GM21528 (cell line): Measurements from ENCODE around the gene DYNLL2.
"Not testable (repeated sequence)": the region's sequence is repeated elsewhere in the genome, so short reads cannot be mapped to it uniquely, and the experiment has no call there.

Experiments
- ATAC-seq: cut with Tn5 transposase; IDR thresholded peaks from one replicate; pipeline ENCODE4 v1.9.1; 2021; ENCODE audit warnings: mild to moderate bottlenecking, moderate library complexity; ENCODE audit not compliant: unreplicated experiment, low FRiP score

Gene DYNLL2

GRCh38 chr17:58082870-58083490 is at the start of gene DYNLL2:
Gene DYNLL2, plus strand, starts transcription at chr17:58083419. Its CDS starts 3,672 bp downstream, at chr17:58087091.
- ATAC-seq, result peak; percentile 59

- no peak for ATAC-seq
Observed at GRCh38 chr17:58039975-58040374, 43.2 kb upstream of the DYNLL2 start.

- no peak for ATAC-seq
Observed at GRCh38 chr17:58040386-58040785, 42.8 kb upstream of the DYNLL2 start.

- ATAC-seq, result no peak
Observed at GRCh38 chr17:58041161-58041560, 42.1 kb upstream of the DYNLL2 start.

DNA sequence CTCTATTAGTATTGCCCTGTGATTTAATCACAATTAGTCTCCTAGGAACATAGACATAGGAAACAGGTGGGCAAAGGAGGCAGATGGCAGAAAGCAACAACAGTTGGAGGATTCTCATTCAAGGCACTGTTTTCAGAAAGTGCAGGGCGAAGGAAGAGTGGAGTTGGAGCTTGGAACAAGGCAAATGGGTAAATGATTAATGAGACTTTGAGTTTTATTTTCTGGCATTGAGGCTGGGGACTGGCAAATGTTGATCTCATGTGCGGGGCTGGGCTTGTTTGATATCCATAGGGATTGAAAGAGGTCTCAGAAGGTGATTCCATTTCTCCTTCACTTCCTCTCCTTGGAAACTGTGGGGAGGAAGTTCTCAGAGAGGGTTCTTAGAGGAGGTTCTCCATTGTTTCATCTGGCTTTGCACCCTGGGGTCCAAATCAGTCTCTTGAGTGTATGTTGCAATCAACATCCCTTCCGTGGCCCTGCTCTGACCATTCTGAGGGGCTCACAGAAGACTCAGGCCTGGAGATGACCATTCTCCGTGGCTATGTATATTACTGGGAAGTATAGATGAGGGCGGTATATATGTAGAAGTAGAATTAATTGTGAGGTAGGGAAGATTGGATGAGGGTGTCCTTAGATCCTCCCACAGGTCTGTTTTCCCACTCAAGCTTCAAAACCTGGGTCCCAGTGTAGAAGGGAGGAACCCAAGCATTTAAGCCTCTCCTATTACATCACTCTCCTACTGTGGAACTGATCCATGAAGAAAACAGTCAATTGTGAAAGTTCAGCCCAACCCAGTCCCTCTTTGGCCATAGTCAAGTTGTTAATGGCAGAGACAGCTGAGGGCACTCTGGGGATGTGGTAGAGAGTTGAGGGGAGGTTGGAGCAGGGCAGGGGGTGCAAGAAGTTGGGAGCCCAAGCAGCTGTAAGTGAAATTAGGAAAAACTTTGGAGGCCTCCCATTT is 39.7 kb upstream of the DYNLL2 start:
- ATAC-seq, result no peak

GRCh38 chr17:58044256-58044655 is 39.0 kb upstream of the DYNLL2 start:
- not testable (repeated sequence) for ATAC-seq

DNA sequence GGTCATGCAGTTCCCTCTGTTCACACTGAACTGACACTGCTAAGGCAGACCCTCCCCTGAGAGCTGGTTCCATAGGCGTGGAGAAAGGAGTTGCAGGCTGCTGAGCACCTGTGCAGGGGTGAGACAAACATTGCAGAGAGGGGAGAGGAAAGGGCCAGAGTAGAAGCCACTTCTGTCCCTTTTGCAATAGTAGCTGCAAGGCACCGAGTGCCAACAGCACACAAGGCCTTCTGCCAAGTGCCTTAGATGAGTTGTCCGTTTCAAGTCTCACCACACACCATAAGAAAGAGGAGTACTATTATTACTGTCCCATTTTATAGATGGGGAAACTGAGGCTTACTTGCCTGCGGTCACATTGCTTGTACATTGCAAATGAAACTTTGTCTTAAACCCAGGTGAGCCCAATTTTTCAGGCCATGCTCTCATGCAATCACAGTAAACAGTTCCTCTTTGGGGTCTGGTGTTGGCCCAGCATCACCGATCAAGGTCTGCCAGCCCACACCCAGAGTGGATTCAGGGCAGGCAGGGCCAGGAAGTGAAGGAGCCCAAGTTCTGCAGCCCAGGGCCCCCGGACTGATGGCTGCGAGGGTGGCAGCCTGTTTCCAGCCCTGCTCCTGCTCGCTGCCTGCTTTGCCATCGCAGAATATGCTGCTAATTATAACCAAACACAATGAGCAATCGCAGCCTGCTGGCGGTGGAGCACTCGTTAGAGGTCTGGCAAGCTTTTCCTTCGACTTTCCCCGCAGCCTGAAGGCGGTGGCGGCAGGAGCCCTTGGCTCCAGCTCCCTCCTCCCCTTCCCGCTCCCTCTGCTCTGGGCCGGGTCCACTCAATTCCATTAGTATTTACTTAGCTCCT is 36.8 kb upstream of the DYNLL2 start:
- ATAC-seq, result no peak

GRCh38 chr17:58047376-58048150 is 35.7 kb upstream of the DYNLL2 start:
- ATAC-seq, result no peak

DNA sequence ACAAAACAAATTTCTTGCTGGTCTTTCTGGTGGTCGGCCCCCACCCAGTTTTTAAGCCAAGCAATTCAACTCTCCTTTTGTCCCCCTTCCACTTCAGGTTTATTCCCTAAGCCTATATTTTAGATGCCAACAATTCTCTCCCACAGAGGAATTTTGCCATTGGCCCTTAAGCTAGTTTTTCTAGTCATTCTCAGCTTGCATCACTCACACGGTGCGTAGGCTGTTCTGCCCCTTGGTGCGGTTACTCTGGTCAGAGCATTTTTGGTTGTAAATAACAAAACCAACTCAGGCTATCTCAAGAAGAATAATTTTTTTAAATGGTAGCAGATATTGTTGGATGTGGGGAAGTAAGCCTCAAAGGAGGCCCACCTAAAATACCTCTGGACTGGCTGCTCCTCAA is 33.7 kb upstream of the DYNLL2 start:
- no peak for ATAC-seq

DNA sequence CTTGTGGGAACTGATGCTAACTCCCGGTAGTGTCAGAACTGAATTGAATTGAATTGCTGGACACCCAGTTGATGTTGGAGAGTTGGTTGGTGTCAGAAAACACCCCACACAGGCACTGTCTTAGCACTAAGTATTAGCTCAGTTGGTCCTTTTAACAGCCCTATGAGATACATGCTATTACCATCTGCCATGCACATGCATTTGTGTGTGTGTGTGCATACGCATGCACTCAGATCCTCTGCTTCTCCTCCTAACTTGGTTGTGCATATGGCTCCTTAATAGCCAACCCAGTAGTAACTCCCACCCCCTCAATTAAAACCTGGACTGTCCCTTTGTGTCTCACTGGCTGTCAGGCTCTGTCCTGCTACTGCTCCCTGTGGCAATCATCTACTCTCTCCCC is 32.3 kb upstream of the DYNLL2 start:
- ATAC-seq, result no peak

GRCh38 chr17:58051468-58051867 is 31.8 kb upstream of the DYNLL2 start:
- ATAC-seq, result no peak

GRCh38 chr17:58052407-58052806 is 30.8 kb upstream of the DYNLL2 start:
- ATAC-seq, result no peak

DNA sequence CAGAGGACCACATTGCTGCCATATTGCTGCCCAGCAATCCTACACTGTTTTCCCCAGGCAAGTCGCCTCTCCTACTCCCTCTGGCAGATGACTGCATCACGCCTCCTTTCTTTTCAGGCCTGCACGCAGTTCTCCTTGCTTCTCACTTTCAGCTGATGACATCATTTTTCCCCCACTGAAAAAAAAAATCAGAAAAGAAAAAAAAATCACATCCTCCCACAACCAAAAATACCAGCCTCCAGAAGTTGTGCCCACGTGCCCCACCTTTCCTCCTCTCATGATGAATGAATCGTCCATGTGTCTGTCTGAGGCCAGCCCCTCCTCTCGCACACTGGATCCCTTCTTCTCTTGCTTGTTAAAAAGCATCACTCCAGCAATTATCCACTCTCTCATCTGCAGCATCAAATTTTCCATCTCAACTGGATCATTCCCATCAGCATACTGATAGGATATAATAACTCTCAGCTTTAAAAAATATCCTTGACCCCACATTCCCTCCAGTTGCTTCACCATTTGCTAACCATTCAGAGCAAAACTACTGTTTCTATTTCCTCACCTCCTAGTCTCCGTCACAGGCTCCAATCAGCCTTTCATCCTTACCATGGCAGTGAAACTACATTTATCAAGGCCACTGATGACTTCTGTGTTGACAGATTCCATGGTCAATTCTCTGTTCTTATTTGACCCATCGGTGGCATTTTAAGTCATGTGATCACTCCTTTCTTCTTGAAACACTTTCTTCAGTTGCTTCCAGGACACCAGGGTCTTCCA is 30.1 kb upstream of the DYNLL2 start:
- no peak for ATAC-seq

- no peak for ATAC-seq
Observed at GRCh38 chr17:58054641-58055040, 28.6 kb upstream of the DYNLL2 start.

DNA sequence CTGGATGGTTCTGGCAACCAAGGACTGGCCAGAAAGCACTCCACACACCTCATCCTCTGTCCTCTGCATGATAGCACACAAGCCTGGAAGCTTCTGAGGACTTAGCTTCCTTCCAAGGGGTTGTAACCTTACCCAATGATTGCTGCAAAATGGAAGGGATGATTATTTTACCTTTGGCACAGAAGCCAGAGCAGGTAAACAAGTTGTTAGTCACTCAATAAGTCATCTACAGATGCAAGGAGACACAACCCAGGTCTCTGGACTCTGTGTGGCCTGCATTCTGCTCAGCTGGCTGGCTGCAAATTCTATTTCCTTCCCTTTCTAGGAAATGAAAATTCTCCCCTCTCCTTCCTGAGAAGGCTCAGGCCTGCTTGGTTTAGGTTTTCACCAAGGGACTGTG is 26.7 kb upstream of the DYNLL2 start:
- ATAC-seq, result no peak

DNA sequence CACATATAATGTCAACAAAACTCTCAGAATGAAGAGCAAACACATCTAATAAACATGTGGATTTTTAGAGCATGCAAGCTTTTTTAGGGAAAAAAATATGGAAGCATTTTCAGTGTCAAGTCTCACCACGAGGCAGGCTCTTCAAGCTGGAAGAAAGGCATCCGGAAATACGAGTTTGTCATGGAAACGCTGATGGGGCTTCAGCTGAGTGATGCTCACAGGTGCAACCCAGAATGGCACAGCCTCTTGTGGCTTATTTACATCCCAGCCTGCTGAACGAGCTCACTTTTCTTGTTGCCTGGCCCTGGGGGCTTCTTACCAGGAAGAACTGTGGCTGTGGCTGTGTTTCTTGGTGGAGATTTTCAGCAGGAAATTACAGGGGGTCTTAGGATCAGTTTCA is 24.1 kb upstream of the DYNLL2 start:
- no peak for ATAC-seq

DNA sequence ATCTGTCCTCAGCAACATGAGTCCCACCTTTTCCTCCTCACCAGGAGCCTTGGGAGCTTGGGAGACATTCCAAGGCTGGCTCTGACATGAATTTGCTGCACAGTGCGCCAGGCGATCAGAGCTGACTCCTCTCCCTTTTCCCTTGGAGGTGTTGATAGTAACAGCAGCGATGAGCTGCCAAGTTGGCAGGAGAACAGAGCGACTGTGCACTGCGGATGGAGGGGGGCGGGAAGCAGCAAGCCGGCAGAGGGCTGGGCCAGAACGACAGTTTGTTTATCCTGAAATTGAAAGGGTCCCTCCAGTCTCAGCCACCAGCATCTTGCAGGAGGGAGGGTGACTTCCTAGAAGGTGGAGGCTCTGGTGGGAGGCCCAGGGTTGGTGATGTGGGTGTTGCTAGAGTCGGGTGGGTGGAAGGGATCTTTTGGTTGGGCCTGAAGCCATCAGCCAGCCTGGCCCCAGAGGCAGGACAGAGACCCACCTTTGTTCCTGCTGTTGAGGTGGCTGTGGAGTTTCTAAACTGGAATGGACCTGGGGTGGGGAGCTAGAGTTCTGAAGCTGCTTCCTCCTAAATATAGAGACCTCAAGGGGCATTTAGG is 22.5 kb upstream of the DYNLL2 start:
- ATAC-seq, result no peak

- ATAC-seq, result no peak
Observed at GRCh38 chr17:58061672-58062071, 21.5 kb upstream of the DYNLL2 start.

GRCh38 chr17:58065238-58065637 is 18.0 kb upstream of the DYNLL2 start:
- no peak for ATAC-seq
